T-cell (primary cell): ENCODE measurements around the gene FKBP5. TPM values are rescaled to one million over a fixed set of nuclear protein-coding genes. Genes with fewer than 3 reads are reported as not detected.

Experiments
- ATAC-seq, 4 experiments: fragments of 200-7000 bp in 3 of 4; fragments of 150-1000 bp in 1 of 4; cut with Tn5 transposase; replicated peaks in 1 of 4; 1 replicate in 3 of 4; 2 replicates in 1 of 4; pipeline ENCODE4 v1.10.0; 2021; ENCODE audit warnings: moderate library complexity in 3 of 4, mild to moderate bottlenecking in 2 of 4, moderate number of reproducible peaks in 1 of 4
- CTCF ChIA-PET, 2 donors: fragments of 300-600 bp; sonication (Branson Sonifier 250); formaldehyde crosslinking; loops; one replicate each; lab custom pipeline; 2022; ENCODE audit warnings: antibody characterized with exemption in 2 of 2; lab: Charles Lee
- POLR2A ChIA-PET, 2 donors: fragments of 300-600 bp; sonication (Branson Sonifier 250); formaldehyde crosslinking; loops; one replicate each; lab custom pipeline; 2022; ENCODE audit warnings: antibody characterized with exemption in 2 of 2; lab: Charles Lee
- DNase-seq, 35 experiments: peaks; one replicate each; pipeline versions ENCODE4 v3.0.0 to v3.0.0-alpha.2; 2013 to 2023
- H3K27ac ChIP-seq: one replicate; pipeline ENCODE4 v1.5.1; 2013; ENCODE audit warnings: low read length
- H3K27me3 ChIP-seq, 2 experiments: replicated peaks in 1 of 2; 1 replicate in 1 of 2; 2 replicates in 1 of 2; pipeline versions ENCODE4 v1.6.1 to v1.7.0; 2013; ENCODE audit warnings: low read length in 1 of 2, mixed read lengths in 1 of 2; ENCODE audit not compliant: control insufficient read depth in 2 of 2, insufficient read depth in 2 of 2; ENCODE audit errors: extremely low read depth in 1 of 2
- H3K36me3 ChIP-seq, 2 donors: 1 replicate in 1 of 2; 2 replicates in 1 of 2; pipeline versions ENCODE4 v1.6.1 to v1.7.0; 2013; ENCODE audit warnings: low read length in 1 of 2; ENCODE audit not compliant: control insufficient read depth in 2 of 2, insufficient read depth in 1 of 2; ENCODE audit errors: extremely low read depth in 1 of 2
- H3K4me1 ChIP-seq, 2 experiments: 1 replicate in 1 of 2; 2 replicates in 1 of 2; pipeline versions ENCODE4 v1.6.1 to v1.7.0; 2013; ENCODE audit warnings: low read length in 2 of 2, mixed read lengths in 1 of 2; ENCODE audit not compliant: insufficient read depth in 2 of 2, control insufficient read depth in 1 of 2; ENCODE audit errors: extremely low read depth in 1 of 2
- H3K4me3 ChIP-seq, 2 donors: 1 replicate in 1 of 2; 2 replicates in 1 of 2; pipeline versions ENCODE4 v1.5.1 to v1.7.0; 2013; ENCODE audit warnings: mild to moderate bottlenecking in 2 of 2, low read length in 1 of 2, moderate library complexity in 1 of 2; ENCODE audit not compliant: control insufficient read depth in 1 of 2; ENCODE audit errors: extremely low read depth in 1 of 2
- H3K9me3 ChIP-seq: 2 replicates; pipeline ENCODE4 v1.7.0; 2013
- H3K27ac Mint-ChIP-seq, 2 donors: one replicate each; pipeline ENCODE4 v1.8.0; 2020 to 2021; ENCODE audit warnings: mild to moderate bottlenecking in 2 of 2, mixed read lengths in 2 of 2
- H3K27me3 Mint-ChIP-seq, 2 donors: one replicate each; pipeline ENCODE4 v1.8.0; 2021 to 2022; ENCODE audit warnings: mixed read lengths in 2 of 2
- H3K36me3 Mint-ChIP-seq: one replicate; pipeline ENCODE4 v1.8.0; 2021; ENCODE audit warnings: mixed read lengths
- H3K4me1 Mint-ChIP-seq, 3 donors: one replicate each; pipeline ENCODE4 v1.8.0; 2020 to 2022; ENCODE audit warnings: mixed read lengths in 3 of 3, mild to moderate bottlenecking in 1 of 3
- H3K4me3 Mint-ChIP-seq, 3 donors: one replicate each; pipeline ENCODE4 v1.8.0; 2020 to 2022; ENCODE audit warnings: mild to moderate bottlenecking in 3 of 3, mixed read lengths in 3 of 3, moderate library complexity in 3 of 3
- H3K9me3 Mint-ChIP-seq, 3 donors: one replicate each; pipeline ENCODE4 v1.8.0; 2020 to 2022; ENCODE audit warnings: mixed read lengths in 3 of 3
- WGBS: methylation state at CpG from one replicate; pipeline ENCODE4 v1.1.5; 2013; ENCODE audit warnings: missing lambda C conversion rate; ENCODE audit not compliant: insufficient coverage; 5-methylcytosine and 5-hydroxymethylcytosine counted together
- total RNA-seq, 35 experiments: library from RNA in 6 of 35; stranded (reverse) in 6 of 35; fragments of 120-200 nt in 1 of 35; gene quantifications; one replicate each; pipeline versions ENCODE4 v1.2.1 to v1.2.4 and lab custom pipeline; 2013 to 2026

Gene FKBP5
- total RNA-seq, 5 donors from 2014 or later (not counting 1 experiment from before 2014, with no cell fraction given), result 61.4 to 130 (median 63.9) TPM

GRCh38 chr6:35590622-35591066 is 98.1 kb downstream of the FKBP5 start:
- H3K4me3 Mint-ChIP-seq, result peak overlapping the region in 1 of 3 donors; percentile 67
- peaks cover 54 to 83% of the 10 kb centered on the region in 2 experiments for H3K4me1 ChIP-seq

GRCh38 chr6:35589904-35590303 is 98.8 kb downstream of the FKBP5 start:
- 97% methylated on average over 3 of the region's 3 CpGs for WGBS
- peaks cover 47 to 77% of the 10 kb centered on the region in 2 experiments for H3K4me1 ChIP-seq
- H3K27me3 Mint-ChIP-seq, result no peaks in the 10 kb centered on the region

More at GRCh38 chr6:35590622-35591066, 98.1 kb downstream of the FKBP5 start:
- H3K27ac Mint-ChIP-seq, result peak overlapping the region; percentile 84 to 92
- DNase-seq, result no peak
- ATAC-seq, result no peak
- Histone ChIP-seq H3K27ac (peak overlapping the region; percentile 42), H3K4me3 (no peak overlapping the region), H3K27me3 (no peaks in the 10 kb centered on the region), H3K36me3 (peaks cover 5 to 42% of the 10 kb centered on the region in 2 donors), H3K9me3 (no peaks in the 10 kb centered on the region)
- no peaks in the 10 kb centered on the region for H3K27me3 Mint-ChIP-seq
- H3K4me1 Mint-ChIP-seq, result peaks cover 90 to 95% (median 95%) of the 10 kb centered on the region in 3 donors
- ChIA-PET CTCF (interaction anchor here (0.6 to 3.8 kb wide), 17 partner anchors 10 to 1028 kb away, joined by 3 to 32 read pairs (median 5); partner anchors contain the start of gene ARMC12 (in 1 of the 2)), POLR2A (interaction anchor here (0.5 to 2.9 kb wide), 11 partner anchors 8 to 1391 kb away, joined by 3 to 29 read pairs (median 4); no protein-coding TSS in a partner anchor)
- 96% methylated on average over 4 of the region's 6 CpGs for WGBS
- no peaks in the 10 kb centered on the region for H3K9me3 Mint-ChIP-seq
- peaks cover 63% of the 10 kb centered on the region for H3K36me3 Mint-ChIP-seq

GRCh38 chr6:35589201-35589739 is 99.4 kb downstream of the FKBP5 start:
- Mint-ChIP-seq H3K27me3 (no peaks in the 10 kb centered on the region), H3K36me3 (peaks cover 57% of the 10 kb centered on the region), H3K27ac (peak overlapping the region; percentile 84 to 92), H3K4me3 (peak overlapping the region in 1 of 3 donors; percentile 67), H3K9me3 (no peaks in the 10 kb centered on the region), H3K4me1 (peaks cover 90 to 93% (median 93%) of the 10 kb centered on the region in 3 donors)
- Histone ChIP-seq H3K27ac (no peak overlapping the region), H3K4me3 (no peak overlapping the region), H3K9me3 (no peaks in the 10 kb centered on the region), H3K36me3 (peaks cover 5 to 42% of the 10 kb centered on the region in 2 donors), H3K4me1 (peaks cover 46 to 77% of the 10 kb centered on the region in 2 experiments), H3K27me3 (no peaks in the 10 kb centered on the region)
- DNase-seq, result no peak
- ChIA-PET CTCF (interaction anchor here in 1 of 2 donors (1.7 to 3.8 kb wide), 3 partner anchors 35 to 147 kb away, joined by 5 to 32 read pairs (median 14); partner anchors contain the start of gene ARMC12), POLR2A (interaction anchor here (0.6 to 1.1 kb wide), 2 partner anchors 12 to 80 kb away, joined by 3 read pairs; no protein-coding TSS in a partner anchor)
- no peak for ATAC-seq
- WGBS, result 100% methylated on average over 7 of the region's 8 CpGs

More at GRCh38 chr6:35589904-35590303, 98.8 kb downstream of the FKBP5 start:
- H3K36me3 Mint-ChIP-seq, result peaks cover 64% of the 10 kb centered on the region
- no peaks in the 10 kb centered on the region for H3K9me3 Mint-ChIP-seq
- CTCF ChIA-PET, result interaction anchor here (0.6 to 3.8 kb wide), 6 partner anchors 12 to 439 kb away, joined by 3 to 32 read pairs (median 10); partner anchors contain the start of gene ARMC12 (in 1 of the 2)
- Histone ChIP-seq H3K27me3 (no peaks in the 10 kb centered on the region), H3K36me3 (peaks cover 5 to 41% of the 10 kb centered on the region in 2 donors), H3K27ac (peak overlapping the region; percentile 42), H3K4me3 (no peak overlapping the region), H3K9me3 (no peaks in the 10 kb centered on the region)
- DNase-seq, result no peak
- ATAC-seq, result no peak
- POLR2A ChIA-PET, result interaction anchor here (1.1 to 2.9 kb wide), 2 partner anchors 12 kb away, joined by 3 to 29 read pairs; no protein-coding TSS in a partner anchor
- H3K4me1 Mint-ChIP-seq, result peaks cover 90 to 93% (median 93%) of the 10 kb centered on the region in 3 donors
- peak overlapping the region in 1 of 3 donors; percentile 67 for H3K4me3 Mint-ChIP-seq
- H3K27ac Mint-ChIP-seq, result peak overlapping the region; percentile 84 to 92

- Histone ChIP-seq H3K4me3 (no peak overlapping the region), H3K36me3 (peaks cover 5 to 52% of the 10 kb centered on the region in 2 donors), H3K4me1 (peaks cover 32 to 62% of the 10 kb centered on the region in 2 experiments), H3K27ac (peak overlapping the region; percentile 45), H3K9me3 (no peaks in the 10 kb centered on the region), H3K27me3 (no peaks in the 10 kb centered on the region)
- peak overlapping the region in 1 of 3 donors; percentile 31 for H3K4me3 Mint-ChIP-seq
- ChIA-PET POLR2A (interaction anchor here in 1 of 2 donors (0.7 to 1.0 kb wide), 2 partner anchors 8 to 31 kb away, joined by 3 to 4 read pairs; no protein-coding TSS in a partner anchor), CTCF (interaction anchor here in 1 of 2 donors (0.7 to 2.6 kb wide), 9 partner anchors 9 to 318 kb away, joined by 3 to 15 read pairs (median 4); partner anchors contain the start of gene ARMC12)
- peaks cover 81 to 85% (median 83%) of the 10 kb centered on the region in 3 donors for H3K4me1 Mint-ChIP-seq
- H3K9me3 Mint-ChIP-seq, result no peaks in the 10 kb centered on the region
- peaks cover 45% of the 10 kb centered on the region for H3K36me3 Mint-ChIP-seq
- H3K27ac Mint-ChIP-seq, result peak overlapping the region; percentile 95 to 96
- peak in 3 of 4 experiments; percentile 5 to 25 (median 10) for ATAC-seq
- 65% methylated on average over 2 of the region's 2 CpGs for WGBS
- no peak for DNase-seq
- H3K27me3 Mint-ChIP-seq, result no peaks in the 10 kb centered on the region
Measured at GRCh38 chr6:35587167-35587566, 101.5 kb downstream of the FKBP5 start.

- Mint-ChIP-seq H3K36me3 (peaks cover 43% of the 10 kb centered on the region), H3K27ac (peak overlapping the region; percentile 95 to 96), H3K9me3 (no peaks in the 10 kb centered on the region), H3K4me3 (peak overlapping the region in 1 of 3 donors; percentile 31), H3K27me3 (no peaks in the 10 kb centered on the region), H3K4me1 (peaks cover 81 to 84% (median 81%) of the 10 kb centered on the region in 3 donors)
- Histone ChIP-seq H3K27ac (peak overlapping the region; percentile 45), H3K36me3 (peaks cover 5 to 56% of the 10 kb centered on the region in 2 donors), H3K27me3 (no peaks in the 10 kb centered on the region), H3K9me3 (no peaks in the 10 kb centered on the region), H3K4me3 (no peak overlapping the region), H3K4me1 (peaks cover 32 to 56% of the 10 kb centered on the region in 2 experiments)
- POLR2A ChIA-PET, result interaction anchor here in 1 of 2 donors (0.7 to 0.9 kb wide), 2 partner anchors 8 to 31 kb away, joined by 4 to 5 read pairs; no protein-coding TSS in a partner anchor
- ATAC-seq (no peak), DNase-seq (no peak)
- CTCF ChIA-PET, result interaction anchor here (0.6 to 2.6 kb wide), 10 partner anchors 11 to 317 kb away, joined by 3 to 15 read pairs (median 4); partner anchors contain the start of gene ARMC12 (in 1 of the 2)
Measured at GRCh38 chr6:35586542-35586941, 102.2 kb downstream of the FKBP5 start.

- H3K4me1 ChIP-seq, result peaks cover 31 to 47% of the 10 kb centered on the region in 2 experiments
- peak in 1 of 4 experiments; percentile 9 for ATAC-seq
- Mint-ChIP-seq H3K4me3 (peak overlapping the region in 1 of 3 donors; percentile 31), H3K27me3 (no peaks in the 10 kb centered on the region), H3K36me3 (peaks cover 40% of the 10 kb centered on the region), H3K4me1 (peaks cover 75 to 77% (median 76%) of the 10 kb centered on the region in 3 donors), H3K9me3 (no peaks in the 10 kb centered on the region), H3K27ac (peak overlapping the region; percentile 95 to 96)
- H3K4me3 ChIP-seq, result no peak overlapping the region
- no peaks in the 10 kb centered on the region for H3K27me3 ChIP-seq
- POLR2A ChIA-PET, result no interaction called here
- peaks cover 5 to 52% of the 10 kb centered on the region in 2 donors for H3K36me3 ChIP-seq
- H3K9me3 ChIP-seq, result no peaks in the 10 kb centered on the region
- CTCF ChIA-PET, result interaction anchor here (0.6 to 4.8 kb wide), 17 partner anchors 12 to 151 kb away, joined by 3 to 54 read pairs (median 4); partner anchors contain the start of gene ARMC12 (in 1 of the 2)
- DNase-seq, result no peak
- peak overlapping the region; percentile 45 for H3K27ac ChIP-seq
Measured at GRCh38 chr6:35585658-35586057, 103.1 kb downstream of the FKBP5 start.
